GM12878 (cell line): Measurements from ENCODE around the gene ITGB2. TPM values are rescaled to one million over a fixed set of nuclear protein-coding genes. Genes with fewer than 3 reads are reported as not detected.

Experiments used
- ATAC-seq: fragments of 200-7000 bp; cut with Tn5 transposase; 3 replicates; pipeline ENCODE4 v1.9.1; 2020; ENCODE audit warnings: mild to moderate bottlenecking, moderate library complexity
- BruUV-seq: library from RNA; stranded (reverse); fragments of 400-500 nt; replicated peaks from 2 replicates; lab custom pipeline; 2021; lab: Mats Ljungman, UMichigan
- CTCF ChIA-PET: fragments of 300-600 bp; sonication (Branson Sonifier 250); formaldehyde crosslinking; extraction: SDS; loops from one replicate; lab custom pipeline; 2021; ENCODE audit warnings: inconsistent platforms; lab: Yijun Ruan, JAX
- POLR2A ChIA-PET: fragments of 350-600 bp; formaldehyde crosslinking; extraction: SDS; loops from one replicate; lab custom pipeline; 2021; ENCODE audit warnings: inconsistent platforms; lab: Charles Lee
- RAD21 ChIA-PET: fragments of 300-600 bp; sonication (Branson Sonifier 250); formaldehyde crosslinking; loops from one replicate; lab custom pipeline; 2023; ENCODE audit warnings: antibody characterized with exemption; ENCODE audit not compliant: unreplicated experiment; lab: Charles Lee
- SMC1A ChIA-PET: fragments of 300-600 bp; sonication (Branson Sonifier 250); formaldehyde crosslinking; loops from one replicate; lab custom pipeline; 2023; ENCODE audit not compliant: unreplicated experiment, uncharacterized antibody; lab: Charles Lee
- DNase-seq: peaks from one replicate; pipeline ENCODE4 v3.0.0-alpha.2; 2011; ENCODE audit warnings: low read depth, low spot score
- FAIRE-seq: peaks from 3 replicates; lab custom pipeline; 2011; peaks lifted over from hg19 to GRCh38; lab: Jason Lieb, UNC
- H2AFZ ChIP-seq: 2 replicates; pipeline ENCODE4 v1.6.0; 2011; ENCODE audit warnings: low read depth, low read length, control low read depth; ENCODE audit not compliant: control insufficient read depth
- H3K27ac ChIP-seq: 2 replicates; pipeline ENCODE4 v1.5.1; 2011; ENCODE audit warnings: control low read depth; ENCODE audit not compliant: control insufficient read depth, insufficient read depth
- H3K27me3 ChIP-seq, 2 experiments: replicated peaks in 1 of 2; 2 replicates each; pipeline versions ENCODE4 v1.6.0 to v1.6.1; 2011; ENCODE audit warnings: low read length in 1 of 2; ENCODE audit not compliant: control insufficient read depth in 2 of 2, insufficient read depth in 2 of 2
- H3K36me3 ChIP-seq, 2 experiments: 2 replicates each; pipeline ENCODE4 v1.5.1; 2011; ENCODE audit warnings: low read length in 1 of 2; ENCODE audit not compliant: control insufficient read depth in 2 of 2, insufficient read depth in 2 of 2
- H3K4me1 ChIP-seq: 2 replicates; pipeline ENCODE4 v1.6.1; 2011; ENCODE audit warnings: mild to moderate bottlenecking, low read length, moderate library complexity, mixed read lengths; ENCODE audit not compliant: control insufficient read depth, insufficient read depth
- H3K4me2 ChIP-seq: 2 replicates; pipeline ENCODE4 v1.6.0; 2011; ENCODE audit warnings: control low read depth; ENCODE audit not compliant: control insufficient read depth, insufficient read depth
- H3K4me3 ChIP-seq: fragments of 200-600 bp; sonication (generic); 2 replicates; pipeline ENCODE4 v1.5.1; 2016
- H3K79me2 ChIP-seq: 2 replicates; pipeline ENCODE4 v1.6.0; 2011; ENCODE audit warnings: low read length; ENCODE audit not compliant: control insufficient read depth, insufficient read depth
- H3K9ac ChIP-seq: 2 replicates; pipeline ENCODE4 v1.8.0; 2011; ENCODE audit warnings: low read length, control low read depth, mixed read lengths; ENCODE audit not compliant: control insufficient read depth, insufficient read depth
- H3K9me3 ChIP-seq: replicated peaks from 3 replicates; pipeline ENCODE4 v1.5.1; 2011; ENCODE audit warnings: mild to moderate bottlenecking, low read length; ENCODE audit not compliant: control insufficient read depth, insufficient read depth
- H4K20me1 ChIP-seq: 2 replicates; pipeline ENCODE4 v1.6.0; 2011; ENCODE audit not compliant: control insufficient read depth, insufficient read depth
- CREM ChIP-seq: IDR thresholded peaks from 2 replicates; pipeline ENCODE4 v1.6.1; 2014; ENCODE audit warnings: antibody characterized with exemption, low read depth
- DPF2 ChIP-seq: fragments of 450-650 bp; IDR thresholded peaks from 2 replicates; pipeline ENCODE4 v1.6.1; 2017; ENCODE audit warnings: mild to moderate bottlenecking
- EED ChIP-seq: sonication (generic); IDR thresholded peaks from 2 replicates; pipeline ENCODE4 v1.6.1; 2016; ENCODE audit warnings: antibody characterized with exemption, low read depth
- HCFC1 ChIP-seq: fragments of 150-350 bp; IDR thresholded peaks from 2 replicates; pipeline ENCODE4 v1.6.1; 2014; ENCODE audit warnings: low read length
- PAX5 ChIP-seq: IDR thresholded peaks from 2 replicates; pipeline ENCODE4 v1.6.1; 2011; ENCODE audit warnings: low read depth, low read length, borderline replicate concordance
- WGBS: methylation state at CpG from one replicate; pipeline ENCODE4 v1.1.6; 2016; ENCODE audit warnings: low lambda C conversion rate; ENCODE audit not compliant: insufficient replicate concordance, insufficient coverage; ENCODE audit errors: missing lambda C conversion rate; 5-methylcytosine and 5-hydroxymethylcytosine counted together
- in situ Hi-C: fragments of 300-500 bp; cut with MboI; formaldehyde crosslinking; loops from 9 replicates; pipeline ENCODE4 v1.14.3; 2018; ENCODE audit warnings: mixed read lengths
- intact Hi-C: fragments of 100-400 bp; cut with micrococcal nuclease; formaldehyde crosslinking; loops from one replicate; pipeline ENCODE4 v1.14.2; 2022; ENCODE audit not compliant: unreplicated experiment
- polyA plus RNA-seq, 11 experiments: library from polyadenylated mRNA; depleted of rRNA in 4 of 11; unstranded in 6 of 11; stranded (reverse) in 5 of 11; fragments of >200 nt; fragmentation: Nextera tagmentation in 4 of 11; fragmentation: Illumina TruSeq in 1 of 11; extraction: Ambion mirVana in 4 of 11; extraction: Trizol in 1 of 11; gene quantifications; 1 replicate in 1 of 11; 2 replicates in 10 of 11; pipeline versions ENCODE4 v1.2.1 to v1.2.3, GENCODE V29; 2011 to 2016; ENCODE audit warnings: inconsistent platforms in 2 of 11, missing spikeins in 2 of 11, low read depth in 1 of 11
- total RNA-seq, 4 experiments: library from RNA; depleted of rRNA in 3 of 4; stranded (reverse); fragments of >200 nt in 3 of 4; fragmentation: Illumina TruSeq in 1 of 4; extraction: Trizol in 1 of 4; gene quantifications; 2 replicates each; pipeline versions ENCODE4 v1.2.1 to v1.2.3, GENCODE V29; 2013 to 2021
- TF ChIP-seq, protein P1 (sequence below): fragments of 450-650 bp; IDR thresholded peaks from 2 replicates; pipeline ENCODE4 v1.6.1; 2017; ENCODE audit warnings: mild to moderate bottlenecking, moderate library complexity
- TF ChIP-seq, protein P2 (sequence below): IDR thresholded peaks from 2 replicates; pipeline ENCODE4 v1.6.1; 2012; ENCODE audit warnings: low read depth, low read length, improper control_type of control experiment
- TF ChIP-seq, protein P3 (sequence below): fragments of 450-650 bp; IDR thresholded peaks from 2 replicates; pipeline ENCODE4 v1.6.1; 2017; ENCODE audit warnings: mild to moderate bottlenecking, moderate library complexity
- TF ChIP-seq, protein P4 (sequence below): IDR thresholded peaks from 2 replicates; pipeline ENCODE4 v1.6.1; 2011; ENCODE audit warnings: borderline replicate concordance, low read depth, mild to moderate bottlenecking, moderate library complexity, mixed read lengths, low read length; ENCODE audit not compliant: insufficient read depth; ENCODE audit errors: extremely low read length

Gene ITGB2
- total and polyA plus RNA-seq, 10 of the 15 experiments (the other 5 are each of a cell fraction or from before 2014, with no cell fraction given) = 8.0 to 172 (median 58.9) TPM

DNA sequence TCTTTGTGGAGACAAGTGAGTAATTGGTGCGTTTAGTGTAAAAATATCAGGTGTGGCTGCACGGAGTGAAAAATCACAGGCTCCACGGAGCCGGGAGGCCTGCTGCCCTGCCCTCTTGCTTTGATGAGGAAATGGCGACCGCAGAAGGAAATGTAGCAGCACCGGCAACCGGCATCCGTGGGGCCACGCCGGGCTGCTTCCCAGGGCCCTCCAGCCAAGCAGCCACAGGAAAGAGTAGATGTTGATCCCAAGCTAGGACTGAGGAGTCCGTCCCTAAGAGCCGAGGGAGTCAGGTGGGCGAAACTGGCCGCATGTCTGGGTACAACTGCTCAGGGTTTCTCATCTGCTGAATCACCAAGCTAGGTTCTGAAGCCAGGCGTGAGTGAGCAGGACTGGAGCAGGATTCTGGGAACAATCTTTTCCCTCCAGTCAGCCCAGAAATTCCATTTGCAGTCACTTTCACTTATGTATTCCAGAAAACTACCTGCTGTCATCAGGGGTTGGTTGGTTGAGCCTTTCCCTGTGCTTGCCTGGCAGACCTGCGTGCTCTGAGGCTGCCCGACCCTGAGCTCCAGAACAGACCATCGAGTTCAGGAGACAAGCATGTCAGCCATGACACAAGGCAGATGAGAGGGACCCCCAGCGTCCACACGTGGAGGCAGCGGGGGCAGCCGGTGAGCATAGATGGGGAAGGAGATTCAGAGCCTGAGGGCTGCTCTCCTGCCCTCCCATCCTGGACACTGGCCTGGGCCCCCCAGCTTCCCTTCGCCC, 5.8 kb upstream of the ITGB2 start:
- Histone ChIP-seq H3K9ac (peak overlapping the region; percentile 33), H3K27ac (peak overlapping the region; percentile 91), H3K79me2 (peaks cover 7% of the 10 kb centered on the region), H3K4me3 (peak overlapping the region; percentile 22; the same call in 1 of the 2 replicates), H3K27me3 (no peaks in the 10 kb centered on the region), H2AFZ (peak overlapping the region; percentile 84), H3K4me1 (peaks cover 43% of the 10 kb centered on the region), H3K4me2 (peak overlapping the region; percentile 58), H4K20me1 (no peaks in the 10 kb centered on the region), H3K9me3 (no peaks in the 10 kb centered on the region), H3K36me3 (no peaks in the 10 kb centered on the region)
- ATAC-seq = no peak; the same call in 2 of the 3 replicates
- peak; percentile 65 for FAIRE-seq
- ChIA-PET POLR2A (interaction anchor here (1.7 to 5.7 kb wide), 8 partner anchors 9 to 150 kb away, joined by 6 to 59 read pairs (median 14); partner anchors contain the start of gene PTTG1IP), SMC1A (interaction anchor here (0.9 to 4.7 kb wide), 10 partner anchors 9 to 198 kb away, joined by 3 to 31 read pairs (median 4); partner anchors contain the start of genes PTTG1IP and UBE2G2), RAD21 (interaction anchor here (1.0 to 4.4 kb wide), 10 partner anchors 19 to 416 kb away, joined by 4 to 23 read pairs (median 7); partner anchors contain the start of genes PTTG1IP and UBE2G2), CTCF (interaction anchor here (0.6 to 2.9 kb wide), 11 partner anchors 7 to 631 kb away, joined by 3 to 14 read pairs (median 5); partner anchors contain the start of gene UBE2G2)
- intact Hi-C loops (no loop called here), in situ Hi-C loops (no loop called here)
- WGBS = 1% methylated on average over 24 of the region's 24 CpGs
- no peak for DNase-seq
- BruUV-seq = no TSS peak
- TF ChIP-seq DPF2 (peak; percentile 40; the same call in 1 of the 2 replicates), EED (peak; percentile 57; the same call in 1 of the 2 replicates), HCFC1 (no peak), PAX5 (no peak), CREM (no peak)
- TF ChIP-seq, protein P1, sequence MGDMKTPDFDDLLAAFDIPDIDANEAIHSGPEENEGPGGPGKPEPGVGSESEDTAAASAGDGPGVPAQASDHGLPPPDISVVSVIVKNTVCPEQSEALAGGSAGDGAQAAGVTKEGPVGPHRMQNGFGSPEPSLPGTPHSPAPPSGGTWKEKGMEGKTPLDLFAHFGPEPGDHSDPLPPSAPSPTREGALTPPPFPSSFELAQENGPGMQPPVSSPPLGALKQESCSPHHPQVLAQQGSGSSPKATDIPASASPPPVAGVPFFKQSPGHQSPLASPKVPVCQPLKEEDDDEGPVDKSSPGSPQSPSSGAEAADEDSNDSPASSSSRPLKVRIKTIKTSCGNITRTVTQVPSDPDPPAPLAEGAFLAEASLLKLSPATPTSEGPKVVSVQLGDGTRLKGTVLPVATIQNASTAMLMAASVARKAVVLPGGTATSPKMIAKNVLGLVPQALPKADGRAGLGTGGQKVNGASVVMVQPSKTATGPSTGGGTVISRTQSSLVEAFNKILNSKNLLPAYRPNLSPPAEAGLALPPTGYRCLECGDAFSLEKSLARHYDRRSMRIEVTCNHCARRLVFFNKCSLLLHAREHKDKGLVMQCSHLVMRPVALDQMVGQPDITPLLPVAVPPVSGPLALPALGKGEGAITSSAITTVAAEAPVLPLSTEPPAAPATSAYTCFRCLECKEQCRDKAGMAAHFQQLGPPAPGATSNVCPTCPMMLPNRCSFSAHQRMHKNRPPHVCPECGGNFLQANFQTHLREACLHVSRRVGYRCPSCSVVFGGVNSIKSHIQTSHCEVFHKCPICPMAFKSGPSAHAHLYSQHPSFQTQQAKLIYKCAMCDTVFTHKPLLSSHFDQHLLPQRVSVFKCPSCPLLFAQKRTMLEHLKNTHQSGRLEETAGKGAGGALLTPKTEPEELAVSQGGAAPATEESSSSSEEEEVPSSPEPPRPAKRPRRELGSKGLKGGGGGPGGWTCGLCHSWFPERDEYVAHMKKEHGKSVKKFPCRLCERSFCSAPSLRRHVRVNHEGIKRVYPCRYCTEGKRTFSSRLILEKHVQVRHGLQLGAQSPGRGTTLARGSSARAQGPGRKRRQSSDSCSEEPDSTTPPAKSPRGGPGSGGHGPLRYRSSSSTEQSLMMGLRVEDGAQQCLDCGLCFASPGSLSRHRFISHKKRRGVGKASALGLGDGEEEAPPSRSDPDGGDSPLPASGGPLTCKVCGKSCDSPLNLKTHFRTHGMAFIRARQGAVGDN = peak; percentile 85
- TF ChIP-seq, protein P2, sequence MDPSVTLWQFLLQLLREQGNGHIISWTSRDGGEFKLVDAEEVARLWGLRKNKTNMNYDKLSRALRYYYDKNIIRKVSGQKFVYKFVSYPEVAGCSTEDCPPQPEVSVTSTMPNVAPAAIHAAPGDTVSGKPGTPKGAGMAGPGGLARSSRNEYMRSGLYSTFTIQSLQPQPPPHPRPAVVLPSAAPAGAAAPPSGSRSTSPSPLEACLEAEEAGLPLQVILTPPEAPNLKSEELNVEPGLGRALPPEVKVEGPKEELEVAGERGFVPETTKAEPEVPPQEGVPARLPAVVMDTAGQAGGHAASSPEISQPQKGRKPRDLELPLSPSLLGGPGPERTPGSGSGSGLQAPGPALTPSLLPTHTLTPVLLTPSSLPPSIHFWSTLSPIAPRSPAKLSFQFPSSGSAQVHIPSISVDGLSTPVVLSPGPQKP = no peak
- TF ChIP-seq, protein P3, sequence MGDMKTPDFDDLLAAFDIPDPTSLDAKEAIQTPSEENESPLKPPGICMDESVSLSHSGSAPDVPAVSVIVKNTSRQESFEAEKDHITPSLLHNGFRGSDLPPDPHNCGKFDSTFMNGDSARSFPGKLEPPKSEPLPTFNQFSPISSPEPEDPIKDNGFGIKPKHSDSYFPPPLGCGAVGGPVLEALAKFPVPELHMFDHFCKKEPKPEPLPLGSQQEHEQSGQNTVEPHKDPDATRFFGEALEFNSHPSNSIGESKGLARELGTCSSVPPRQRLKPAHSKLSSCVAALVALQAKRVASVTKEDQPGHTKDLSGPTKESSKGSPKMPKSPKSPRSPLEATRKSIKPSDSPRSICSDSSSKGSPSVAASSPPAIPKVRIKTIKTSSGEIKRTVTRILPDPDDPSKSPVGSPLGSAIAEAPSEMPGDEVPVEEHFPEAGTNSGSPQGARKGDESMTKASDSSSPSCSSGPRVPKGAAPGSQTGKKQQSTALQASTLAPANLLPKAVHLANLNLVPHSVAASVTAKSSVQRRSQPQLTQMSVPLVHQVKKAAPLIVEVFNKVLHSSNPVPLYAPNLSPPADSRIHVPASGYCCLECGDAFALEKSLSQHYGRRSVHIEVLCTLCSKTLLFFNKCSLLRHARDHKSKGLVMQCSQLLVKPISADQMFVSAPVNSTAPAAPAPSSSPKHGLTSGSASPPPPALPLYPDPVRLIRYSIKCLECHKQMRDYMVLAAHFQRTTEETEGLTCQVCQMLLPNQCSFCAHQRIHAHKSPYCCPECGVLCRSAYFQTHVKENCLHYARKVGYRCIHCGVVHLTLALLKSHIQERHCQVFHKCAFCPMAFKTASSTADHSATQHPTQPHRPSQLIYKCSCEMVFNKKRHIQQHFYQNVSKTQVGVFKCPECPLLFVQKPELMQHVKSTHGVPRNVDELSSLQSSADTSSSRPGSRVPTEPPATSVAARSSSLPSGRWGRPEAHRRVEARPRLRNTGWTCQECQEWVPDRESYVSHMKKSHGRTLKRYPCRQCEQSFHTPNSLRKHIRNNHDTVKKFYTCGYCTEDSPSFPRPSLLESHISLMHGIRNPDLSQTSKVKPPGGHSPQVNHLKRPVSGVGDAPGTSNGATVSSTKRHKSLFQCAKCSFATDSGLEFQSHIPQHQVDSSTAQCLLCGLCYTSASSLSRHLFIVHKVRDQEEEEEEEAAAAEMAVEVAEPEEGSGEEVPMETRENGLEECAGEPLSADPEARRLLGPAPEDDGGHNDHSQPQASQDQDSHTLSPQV = 0 out of 2 replicates have a peak, but pooled peaks have one; percentile 31
- TF ChIP-seq, protein P4, sequence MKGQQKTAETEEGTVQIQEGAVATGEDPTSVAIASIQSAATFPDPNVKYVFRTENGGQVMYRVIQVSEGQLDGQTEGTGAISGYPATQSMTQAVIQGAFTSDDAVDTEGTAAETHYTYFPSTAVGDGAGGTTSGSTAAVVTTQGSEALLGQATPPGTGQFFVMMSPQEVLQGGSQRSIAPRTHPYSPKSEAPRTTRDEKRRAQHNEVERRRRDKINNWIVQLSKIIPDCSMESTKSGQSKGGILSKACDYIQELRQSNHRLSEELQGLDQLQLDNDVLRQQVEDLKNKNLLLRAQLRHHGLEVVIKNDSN = no peak
